Upper lobe of left lung (tissue), 6 donors: ENCODE results near the gene ARHGAP24. TPM values are rescaled to one million over a fixed set of nuclear protein-coding genes. Genes with fewer than 3 reads are reported as not detected.
A peak's percentile ranks its signal among the peaks of the same experiment; 100 is the strongest.

Source experiments
- ATAC-seq, 2 donors: fragments of 200-7000 bp; cut with Tn5 transposase; one replicate each; pipeline ENCODE4 v1.9.1; 2022; ENCODE audit warnings: mild to moderate bottlenecking in 2 of 2, moderate library complexity in 2 of 2; ENCODE audit not compliant: low FRiP score in 2 of 2
- DNase-seq, 2 donors: peaks; one replicate each; pipeline ENCODE4 v3.0.0-alpha.2; 2019 to 2020
- H3K27ac ChIP-seq, 4 donors: fragments of 200-600 bp; sonication (generic); one replicate each; pipeline ENCODE4 v1.5.1; 2016 to 2019
- H3K27me3 ChIP-seq, 4 donors: fragments of 200-600 bp; sonication (generic); one replicate each; pipeline ENCODE4 v1.5.1; 2017 to 2019
- H3K36me3 ChIP-seq, 4 donors: fragments of 200-600 bp; sonication (generic); one replicate each; pipeline ENCODE4 v1.5.1; 2016 to 2019
- H3K4me1 ChIP-seq, 4 donors: fragments of 200-600 bp; sonication (generic); one replicate each; pipeline ENCODE4 v1.5.1; 2018 to 2019
- H3K4me3 ChIP-seq, 4 donors: fragments of 200-600 bp; sonication (generic); one replicate each; pipeline ENCODE4 v1.5.1; 2017 to 2019; ENCODE audit warnings: mild to moderate bottlenecking in 2 of 4, moderate library complexity in 1 of 4
- H3K9me3 ChIP-seq, 4 donors: fragments of 200-600 bp; sonication (generic); one replicate each; pipeline ENCODE4 v1.5.1; 2018 to 2019
- EP300 ChIP-seq, 4 donors: sonication (generic); formaldehyde crosslinking; IDR thresholded peaks; one replicate each; pipeline ENCODE4 v1.5.1; 2017; ENCODE audit warnings: antibody characterized with exemption in 4 of 4, control low read depth in 2 of 4
- POLR2A ChIP-seq, 4 donors: fragments of 450-650 bp; IDR thresholded peaks; one replicate each; pipeline ENCODE4 v1.5.1; 2016 to 2017; ENCODE audit warnings: antibody characterized with exemption in 4 of 4, mild to moderate bottlenecking in 2 of 4
- POLR2AphosphoS5 ChIP-seq, 2 donors: sonication (generic); formaldehyde crosslinking; IDR thresholded peaks; one replicate each; pipeline ENCODE4 v1.5.1; 2017; ENCODE audit warnings: antibody characterized with exemption in 2 of 2
- WGBS, 2 donors: methylation state at CpG; one replicate each; pipeline ENCODE4 v1.1.5; 2017 to 2018; 5-methylcytosine and 5-hydroxymethylcytosine counted together
- total RNA-seq, 6 donors: library from RNA; depleted of rRNA in 4 of 6; stranded (reverse); fragments of >200 nt in 4 of 6; gene quantifications; one replicate each; pipeline versions ENCODE4 v1.1.0 to v1.2.1, GENCODE V29; 2016 to 2021
- TF ChIP-seq, protein P1 (sequence below), 6 experiments: fragments of 450-650 bp in 4 of 6; fragments of 200-600 bp in 2 of 6; sonication (generic) in 2 of 6; IDR thresholded peaks; one replicate each; pipeline ENCODE4 v1.5.1; 2016 to 2019; ENCODE audit warnings: antibody characterized with exemption in 6 of 6
- donor health status: DM: no; HTN: no; CAD: no; lungs with moderate emphysema.
- donor health status: DM: no; HTN: yes; CAD: no; lungs with severe emphysema.

ARHGAP24 gene
- total RNA-seq, 6 donors from 2014 or later = 26.4 to 92.2 (median 52.4) TPM

DNA sequence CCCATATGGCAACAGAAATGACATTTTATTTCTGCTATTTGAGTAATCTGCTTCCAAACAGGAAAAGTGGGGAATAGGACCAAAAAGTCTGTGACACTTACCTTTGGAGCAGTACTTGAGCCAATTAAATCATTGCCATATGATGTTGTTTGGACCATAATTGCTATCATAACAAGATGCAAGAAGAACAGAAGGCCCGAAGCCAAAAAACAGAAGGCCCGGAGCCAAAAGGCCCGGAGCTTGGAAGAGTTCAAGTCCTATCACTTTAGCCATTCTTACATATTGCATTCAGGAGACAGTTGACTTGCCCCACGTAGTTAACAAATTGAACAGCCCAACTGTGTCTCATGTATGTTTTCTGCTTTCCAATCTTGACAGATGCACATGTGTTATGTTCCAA lies 285.6 kb downstream of the ARHGAP24 start:
- H3K4me3 ChIP-seq = no peak overlapping the region
- no peak for ATAC-seq
- H3K4me1 ChIP-seq = peaks cover 0 to 11% (median 9%) of the 10 kb centered on the region in 4 donors
- 58 to 72% methylated on average over 4 of the region's 4 CpGs for WGBS, 2 donors
- DNase-seq = no peak
- H3K9me3 ChIP-seq = no peaks in the 10 kb centered on the region
- H3K27ac ChIP-seq = no peak overlapping the region
- TF ChIP-seq EP300 (IDR thresholded peaks at IDR 0.05) = no peak
- no peaks in the 10 kb centered on the region for H3K36me3 ChIP-seq
- no peaks in the 10 kb centered on the region for H3K27me3 ChIP-seq

DNA sequence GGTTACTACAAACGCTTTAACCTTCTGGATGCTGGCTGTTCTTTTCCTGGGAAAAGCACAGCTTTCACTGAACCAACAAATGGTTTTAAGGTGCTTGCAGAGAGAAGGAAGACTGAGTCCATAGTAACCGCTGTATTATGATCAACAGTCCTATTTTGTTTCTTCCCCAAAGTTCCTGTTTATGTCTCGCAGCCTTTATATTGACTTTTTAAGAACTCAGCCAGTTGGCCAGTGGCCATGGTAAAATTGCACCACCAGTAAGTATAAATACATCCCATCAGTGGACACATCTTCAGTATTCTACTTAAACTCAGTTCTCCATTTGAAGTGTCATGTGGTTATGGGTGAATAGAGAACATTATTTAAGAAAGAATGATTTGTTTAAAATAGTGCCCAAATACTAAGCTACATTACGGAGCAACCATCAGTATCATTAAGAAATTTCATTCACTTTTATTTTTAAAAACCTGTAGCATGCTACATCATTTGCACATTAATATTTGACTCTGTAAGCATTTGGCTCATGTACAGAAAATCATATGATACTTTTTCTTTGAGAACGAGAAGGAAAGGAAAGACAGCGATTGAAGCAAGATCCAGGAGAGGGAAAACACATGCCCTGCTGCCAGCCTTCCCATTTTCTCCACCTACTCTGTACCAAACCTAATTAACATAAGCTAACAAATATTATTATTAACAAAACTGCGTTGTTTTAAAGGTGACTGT lies 287.0 kb downstream of the ARHGAP24 start:
- Histone ChIP-seq H3K36me3 (no peaks in the 10 kb centered on the region), H3K4me1 (peaks cover 0 to 11% (median 9%) of the 10 kb centered on the region in 4 donors), H3K27me3 (no peaks in the 10 kb centered on the region), H3K9me3 (no peaks in the 10 kb centered on the region), H3K4me3 (no peak overlapping the region), H3K27ac (peak overlapping the region; percentile 40 to 65 (median 55))
- peak; percentile 51 to 86 for ATAC-seq
- TF ChIP-seq POLR2A (IDR thresholded peaks at IDR 0.05) (no peak), EP300 (IDR thresholded peaks at IDR 0.05) (peak in 2 of 4 donors; percentile 4 to 22), POLR2AphosphoS5 (IDR thresholded peaks at IDR 0.05) (no peak)
- TF ChIP-seq, protein P1, sequence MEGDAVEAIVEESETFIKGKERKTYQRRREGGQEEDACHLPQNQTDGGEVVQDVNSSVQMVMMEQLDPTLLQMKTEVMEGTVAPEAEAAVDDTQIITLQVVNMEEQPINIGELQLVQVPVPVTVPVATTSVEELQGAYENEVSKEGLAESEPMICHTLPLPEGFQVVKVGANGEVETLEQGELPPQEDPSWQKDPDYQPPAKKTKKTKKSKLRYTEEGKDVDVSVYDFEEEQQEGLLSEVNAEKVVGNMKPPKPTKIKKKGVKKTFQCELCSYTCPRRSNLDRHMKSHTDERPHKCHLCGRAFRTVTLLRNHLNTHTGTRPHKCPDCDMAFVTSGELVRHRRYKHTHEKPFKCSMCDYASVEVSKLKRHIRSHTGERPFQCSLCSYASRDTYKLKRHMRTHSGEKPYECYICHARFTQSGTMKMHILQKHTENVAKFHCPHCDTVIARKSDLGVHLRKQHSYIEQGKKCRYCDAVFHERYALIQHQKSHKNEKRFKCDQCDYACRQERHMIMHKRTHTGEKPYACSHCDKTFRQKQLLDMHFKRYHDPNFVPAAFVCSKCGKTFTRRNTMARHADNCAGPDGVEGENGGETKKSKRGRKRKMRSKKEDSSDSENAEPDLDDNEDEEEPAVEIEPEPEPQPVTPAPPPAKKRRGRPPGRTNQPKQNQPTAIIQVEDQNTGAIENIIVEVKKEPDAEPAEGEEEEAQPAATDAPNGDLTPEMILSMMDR (IDR thresholded peaks at IDR 0.05) = no peak
- peak in 1 of 2 donors; percentile 55 for DNase-seq
- 28 to 36% methylated on average over 7 of the region's 7 CpGs for WGBS, 2 donors

DNA sequence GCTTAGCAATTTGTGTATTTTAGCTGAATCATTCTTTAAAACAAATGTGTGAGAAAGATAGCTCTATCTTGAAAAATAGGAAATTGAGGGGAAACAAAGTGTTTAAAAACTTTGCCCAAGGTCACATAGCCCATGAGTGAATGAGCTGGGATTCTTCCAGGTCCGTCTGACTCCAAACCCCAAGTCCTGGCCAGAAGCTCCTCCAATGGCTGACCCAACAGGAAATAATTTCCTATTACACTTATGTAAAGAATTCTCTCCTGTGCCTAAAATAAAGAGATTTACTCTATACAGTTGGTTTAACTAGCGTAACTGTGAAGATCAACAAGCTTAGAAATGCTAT lies 287.6 kb downstream of the ARHGAP24 start:
- WGBS, 2 donors = 36 to 50% methylated on average over 2 of the region's 2 CpGs
- DNase-seq = no peak

DNA sequence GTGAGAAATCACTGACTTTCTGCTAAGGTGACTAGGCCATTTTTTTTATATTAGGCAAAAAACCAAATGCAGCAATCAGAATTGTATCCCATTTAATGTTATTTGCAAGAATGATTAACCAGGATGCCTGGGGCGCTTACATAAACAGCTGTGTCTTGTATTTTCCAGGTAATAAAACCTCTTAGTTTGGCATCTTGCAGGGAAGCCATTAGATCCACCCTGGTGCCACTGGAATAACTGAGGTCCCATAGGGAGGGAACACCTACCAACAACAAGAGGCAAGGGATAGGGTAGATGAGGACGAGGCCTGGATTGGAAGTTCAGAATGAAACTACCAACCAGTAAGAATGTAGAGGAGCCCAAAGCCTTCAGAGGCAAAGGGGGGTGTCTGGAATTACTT lies 288.3 kb downstream of the ARHGAP24 start:
- H3K27ac ChIP-seq = peak overlapping the region in 1 of 4 donors; percentile 61

More for the DNA sequence above, 287.6 kb downstream of the ARHGAP24 start:
- Histone ChIP-seq H3K4me1 (peaks cover 0 to 11% (median 9%) of the 10 kb centered on the region in 4 donors), H3K27ac (peak overlapping the region; percentile 32 to 65 (median 50)), H3K27me3 (no peaks in the 10 kb centered on the region), H3K9me3 (no peaks in the 10 kb centered on the region), H3K4me3 (no peak overlapping the region), H3K36me3 (no peaks in the 10 kb centered on the region)
- ATAC-seq = peak in 1 of 2 donors; percentile 55
- TF ChIP-seq POLR2A (IDR thresholded peaks at IDR 0.05) (no peak), EP300 (IDR thresholded peaks at IDR 0.05) (no peak), POLR2AphosphoS5 (IDR thresholded peaks at IDR 0.05) (no peak)
- TF ChIP-seq, protein P1 (IDR thresholded peaks at IDR 0.05) = no peak

DNA sequence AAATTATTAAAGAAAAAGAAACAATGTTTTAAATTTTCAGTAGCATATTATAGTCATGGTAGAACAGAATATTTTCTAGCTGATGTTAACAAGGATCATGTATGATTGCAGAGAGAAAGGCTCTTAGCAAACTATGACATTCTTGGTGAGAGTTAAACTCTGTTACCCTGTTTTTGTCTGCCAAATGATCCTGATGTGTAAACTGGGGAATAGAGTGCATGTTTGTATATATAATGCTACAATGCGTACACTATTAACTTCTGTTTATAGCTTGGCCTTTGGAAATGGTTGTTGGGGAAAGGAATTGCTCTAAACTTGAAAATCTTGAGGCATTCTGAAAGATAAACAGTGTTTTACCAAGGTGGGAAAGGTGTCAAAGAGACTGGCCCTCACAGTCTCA lies 292.7 kb downstream of the ARHGAP24 start:
- H3K36me3 ChIP-seq = no peaks in the 10 kb centered on the region
- WGBS, 2 donors = 72 to 75% methylated on average over 1 of the region's 1 CpG
- DNase-seq (no peak), ATAC-seq (no peak)
- H3K27ac ChIP-seq = no peak overlapping the region
- peaks cover 0 to 3% (median 1%) of the 10 kb centered on the region in 4 donors for H3K4me1 ChIP-seq
- no peaks in the 10 kb centered on the region for H3K9me3 ChIP-seq
- TF ChIP-seq, protein P1 (IDR thresholded peaks at IDR 0.05) = no peak
- TF ChIP-seq POLR2A (IDR thresholded peaks at IDR 0.05) = no peak
- TF ChIP-seq EP300 (IDR thresholded peaks at IDR 0.05) = no peak
- TF ChIP-seq POLR2AphosphoS5 (IDR thresholded peaks at IDR 0.05) = no peak
- no peak overlapping the region for H3K4me3 ChIP-seq
- H3K27me3 ChIP-seq = no peaks in the 10 kb centered on the region

More for the DNA sequence above, 288.3 kb downstream of the ARHGAP24 start:
- DNase-seq = no peak
- TF ChIP-seq POLR2A (IDR thresholded peaks at IDR 0.05) = no peak
- TF ChIP-seq POLR2AphosphoS5 (IDR thresholded peaks at IDR 0.05) = no peak
- Histone ChIP-seq H3K9me3 (no peaks in the 10 kb centered on the region), H3K4me3 (no peak overlapping the region), H3K27me3 (no peaks in the 10 kb centered on the region), H3K4me1 (peaks cover 0 to 11% (median 9%) of the 10 kb centered on the region in 4 donors), H3K36me3 (no peaks in the 10 kb centered on the region)
- ATAC-seq = no peak
- 44 to 46% methylated on average over 2 of the region's 2 CpGs for WGBS, 2 donors

DNA sequence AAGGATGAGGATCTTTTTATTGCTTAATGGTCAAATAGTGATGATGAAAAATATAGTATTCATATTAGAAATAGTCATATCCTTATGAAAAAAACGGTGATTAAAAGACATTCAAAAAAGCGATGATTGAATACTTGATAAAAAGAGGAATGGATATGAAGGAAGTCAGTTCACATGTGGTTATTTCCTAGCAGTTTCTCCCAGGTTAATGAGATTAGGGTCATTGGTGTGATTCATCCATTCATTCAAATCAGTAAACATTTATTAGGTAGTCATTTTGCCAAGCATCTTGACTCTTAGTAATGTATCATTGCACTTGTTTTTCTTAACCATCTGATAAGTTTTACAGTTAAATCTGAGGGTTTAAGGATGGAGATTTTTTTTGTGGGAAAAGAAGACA lies 294.1 kb downstream of the ARHGAP24 start:
- 93 to 97% methylated on average over 2 of the region's 2 CpGs for WGBS, 2 donors

More for the DNA sequence above, 294.1 kb downstream of the ARHGAP24 start:
- ATAC-seq (no peak), DNase-seq (no peak)
- no peak overlapping the region for H3K27ac ChIP-seq
- H3K36me3 ChIP-seq = no peaks in the 10 kb centered on the region
- no peak for TF ChIP-seq EP300 (IDR thresholded peaks at IDR 0.05)
- TF ChIP-seq POLR2AphosphoS5 (IDR thresholded peaks at IDR 0.05) = no peak
- TF ChIP-seq, protein P1 (IDR thresholded peaks at IDR 0.05) = no peak
- no peak for TF ChIP-seq POLR2A (IDR thresholded peaks at IDR 0.05)
- H3K9me3 ChIP-seq = no peaks in the 10 kb centered on the region
- no peak overlapping the region for H3K4me3 ChIP-seq
- H3K4me1 ChIP-seq = no peaks in the 10 kb centered on the region
- no peaks in the 10 kb centered on the region for H3K27me3 ChIP-seq
